Measurements from ENCODE around the gene SMIM41.

GRCh38 chr12:52139147-52139546, 59.6 kb downstream of the SMIM41 start:
- TF ChIP-seq CTCF (IDR thresholded peaks at IDR 0.05): no peak
- no peak for TF ChIP-seq POLR2A (IDR thresholded peaks at IDR 0.05)

All from testis (tissue), 2 donors.